GM23338 (cell line): ENCODE measurements around the gene TOM1. TPM values are rescaled to one million over a fixed set of nuclear protein-coding genes. Genes with fewer than 3 reads are reported as not detected.

Source experiments
- ATAC-seq: fragments of 200-7000 bp; cut with Tn5 transposase; 3 replicates; pipeline ENCODE4 v1.9.1; 2020
- DNase-seq: peaks from one replicate; pipeline ENCODE4 v3.0.0-alpha.2; 2015; ENCODE audit warnings: low spot score
- H2AFZ ChIP-seq: fragments of 200-600 bp; sonication (generic); 2 replicates; pipeline ENCODE4 v1.8.0; 2016; ENCODE audit warnings: antibody characterized with exemption, mild to moderate bottlenecking, moderate library complexity
- H3F3A ChIP-seq: fragments of 200-600 bp; sonication (generic); replicated peaks from 2 replicates; pipeline ENCODE4 v1.8.0; 2017; ENCODE audit warnings: antibody characterized with exemption, mixed run types, low read depth
- H3K27ac ChIP-seq: fragments of 200-600 bp; sonication (generic); 2 replicates; pipeline ENCODE4 v1.6.1; 2016; ENCODE audit warnings: low read depth
- H3K27me3 ChIP-seq: fragments of 200-600 bp; sonication (generic); 2 replicates; pipeline ENCODE4 v1.8.0; 2016; ENCODE audit warnings: mild to moderate bottlenecking, mixed run types, moderate library complexity; ENCODE audit not compliant: insufficient read depth
- H3K36me3 ChIP-seq: fragments of 200-600 bp; sonication (generic); 2 replicates; pipeline ENCODE4 v1.8.0; 2016; ENCODE audit warnings: mild to moderate bottlenecking; ENCODE audit not compliant: insufficient read depth
- H3K4me1 ChIP-seq: fragments of 200-600 bp; sonication (generic); 2 replicates; pipeline ENCODE4 v1.8.0; 2016; ENCODE audit warnings: mild to moderate bottlenecking, moderate library complexity; ENCODE audit not compliant: insufficient read depth
- H3K4me2 ChIP-seq: fragments of 200-600 bp; sonication (generic); 2 replicates; pipeline ENCODE4 v1.7.1; 2017; ENCODE audit warnings: mixed run types
- H3K4me3 ChIP-seq: fragments of 200-600 bp; sonication (generic); 2 replicates; pipeline ENCODE4 v1.6.1; 2016; ENCODE audit warnings: mixed run types
- H3K79me2 ChIP-seq: fragments of 200-600 bp; sonication (generic); replicated peaks from 2 replicates; pipeline ENCODE4 v1.8.0; 2017; ENCODE audit warnings: mild to moderate bottlenecking; ENCODE audit not compliant: insufficient read depth
- H3K9me2 ChIP-seq: fragments of 200-600 bp; sonication (generic); 2 replicates; pipeline ENCODE4 v1.8.0; 2017; ENCODE audit not compliant: insufficient read depth
- H4K20me1 ChIP-seq: fragments of 200-600 bp; sonication (generic); replicated peaks from 2 replicates; pipeline ENCODE4 v1.8.0; 2017; ENCODE audit warnings: mild to moderate bottlenecking; ENCODE audit not compliant: insufficient read depth
- H3K27ac Mint-ChIP-seq: 2 replicates; pipeline ENCODE4 v1.8.0; 2020; ENCODE audit warnings: inconsistent platforms, mild to moderate bottlenecking, moderate library complexity, mixed read lengths
- H3K27me3 Mint-ChIP-seq: 3 replicates; pipeline ENCODE4 v1.8.0; 2022; ENCODE audit warnings: low read depth, mild to moderate bottlenecking, moderate library complexity, mixed read lengths, inconsistent platforms; ENCODE audit not compliant: insufficient read depth, poor library complexity
- H3K36me3 Mint-ChIP-seq: 3 replicates; pipeline ENCODE4 v1.8.0; 2021; ENCODE audit warnings: low read depth, mild to moderate bottlenecking, inconsistent platforms, moderate library complexity, mixed read lengths
- H3K4me1 Mint-ChIP-seq: 3 replicates; pipeline ENCODE4 v1.8.0; 2020; ENCODE audit warnings: mild to moderate bottlenecking, inconsistent platforms, mixed read lengths
- H3K4me3 Mint-ChIP-seq: 3 replicates; pipeline ENCODE4 v1.8.0; 2021; ENCODE audit warnings: moderate library complexity, mild to moderate bottlenecking, inconsistent platforms, mixed read lengths
- H3K9me3 Mint-ChIP-seq: 3 replicates; pipeline ENCODE4 v1.8.0; 2020; ENCODE audit warnings: moderate library complexity, mild to moderate bottlenecking, inconsistent platforms, mixed read lengths
- CREB1 ChIP-seq: fragments of 250-450 bp; sonication (Bioruptor Pico); IDR thresholded peaks from 2 replicates; pipeline ENCODE4 v1.5.0; 2020; ENCODE audit warnings: low read depth, mild to moderate bottlenecking, moderate library complexity
- CTCF ChIP-seq, 2 experiments: fragments of 200-600 bp in 1 of 2; sonication (generic) in 1 of 2; conservative IDR thresholded peaks; 2 replicates each; pipeline versions ENCODE4 v1.5.1 to v1.6.1; 2016 to 2017; ENCODE audit warnings: antibody characterized with exemption in 2 of 2, low read depth in 2 of 2, mild to moderate bottlenecking in 2 of 2, moderate library complexity in 1 of 2
- EZH2 ChIP-seq: fragments of 200-600 bp; sonication (generic); IDR thresholded peaks from one replicate; pipeline ENCODE4 v1.8.0; 2017; ENCODE audit warnings: antibody characterized with exemption, mild to moderate bottlenecking, low read depth; ENCODE audit not compliant: unreplicated experiment
- EZH2phosphoT487 ChIP-seq: fragments of 200-600 bp; sonication (generic); IDR thresholded peaks from one replicate; pipeline ENCODE4 v1.8.1; 2018; ENCODE audit warnings: antibody characterized with exemption; ENCODE audit not compliant: unreplicated experiment
- JUNB ChIP-seq: IDR thresholded peaks from one replicate; pipeline ENCODE4 v1.6.1; 2016; ENCODE audit warnings: antibody characterized with exemption; ENCODE audit not compliant: unreplicated experiment
- NANOG ChIP-seq: IDR thresholded peaks from 2 replicates; pipeline ENCODE4 v1.6.1; 2016; ENCODE audit warnings: antibody characterized with exemption, borderline replicate concordance
- POLR2AphosphoS5 ChIP-seq: IDR thresholded peaks from 2 replicates; pipeline ENCODE4 v1.6.1; 2016; ENCODE audit warnings: antibody characterized with exemption, low read depth
- REST ChIP-seq: IDR thresholded peaks from one replicate; pipeline ENCODE4 v1.6.1; 2018; ENCODE audit warnings: antibody characterized with exemption; ENCODE audit not compliant: unreplicated experiment
- STAT1 ChIP-seq: IDR thresholded peaks from one replicate; pipeline ENCODE4 v1.6.1; 2016; ENCODE audit warnings: antibody characterized with exemption; ENCODE audit not compliant: unreplicated experiment
- ZNF114 ChIP-seq: fragments of 250-450 bp; sonication (Bioruptor Pico); IDR thresholded peaks from 2 replicates; pipeline ENCODE4 v1.5.0; 2020; ENCODE audit warnings: mild to moderate bottlenecking, moderate library complexity
- polyA plus RNA-seq: library from polyadenylated mRNA; unstranded; fragments of >200 nt; fragmentation: Nextera tagmentation; extraction: Ambion mirVana; gene quantifications from 2 replicates; pipeline ENCODE4 v1.2.1, GENCODE V29; 2016
- total RNA-seq: library from RNA; depleted of rRNA; stranded (reverse); fragments of >200 nt; shearing (Covaris generic); gene quantifications from 2 replicates; pipeline ENCODE4 v1.2.3, GENCODE V29; 2014
- TF ChIP-seq, protein P1 (sequence below): IDR thresholded peaks from 2 replicates; pipeline ENCODE4 v1.6.1; 2016; ENCODE audit warnings: antibody characterized with exemption
- TF ChIP-seq, protein P2 (sequence below): fragments of 250-450 bp; sonication (Bioruptor Pico); IDR thresholded peaks from 2 replicates; pipeline ENCODE4 v1.5.0; 2020; ENCODE audit warnings: mild to moderate bottlenecking, moderate library complexity

Gene TOM1
- total and polyA plus RNA-seq, 2 experiments from 2014 or later: 10.9 to 17.8 TPM

- H3K4me3 ChIP-seq: no peak overlapping the region
- H4K20me1 ChIP-seq: peaks cover 22% of the 10 kb centered on the region; the same call in 1 of the 2 replicates
- peaks cover 24% of the 10 kb centered on the region for H3K79me2 ChIP-seq
- peaks cover 63% of the 10 kb centered on the region for H3K36me3 ChIP-seq
- peaks cover 4% of the 10 kb centered on the region; the same call in 1 of the 2 replicates for H3F3A ChIP-seq
- ATAC-seq (no peak), DNase-seq (no peak)
- peaks cover 3% of the 10 kb centered on the region; the same call in 1 of the 3 replicates for H3K9me3 Mint-ChIP-seq
- H3K4me1 Mint-ChIP-seq: no peaks in the 10 kb centered on the region
- H3K4me1 ChIP-seq: no peaks in the 10 kb centered on the region
- H3K4me2 ChIP-seq: no peak overlapping the region
- H3K27ac Mint-ChIP-seq: no peak overlapping the region
- no peak overlapping the region for H3K27ac ChIP-seq
- peaks cover 68% of the 10 kb centered on the region for H3K36me3 Mint-ChIP-seq
- H3K27me3 ChIP-seq: no peaks in the 10 kb centered on the region
- H2AFZ ChIP-seq: no peak overlapping the region
- TF ChIP-seq CREB1 (CRISPR knock-in tag) (no peak), STAT1 (no peak), EZH2 (no peak), JUNB (no peak), EZH2phosphoT487 (no peak), REST (no peak), POLR2AphosphoS5 (no peak), NANOG (no peak), ZNF114 (CRISPR knock-in tag) (no peak), CTCF (conservative IDR thresholded peaks at IDR 0.05; ENCODE audit: low read depth in 2 of 2) (no peak)
- TF ChIP-seq, protein P1, sequence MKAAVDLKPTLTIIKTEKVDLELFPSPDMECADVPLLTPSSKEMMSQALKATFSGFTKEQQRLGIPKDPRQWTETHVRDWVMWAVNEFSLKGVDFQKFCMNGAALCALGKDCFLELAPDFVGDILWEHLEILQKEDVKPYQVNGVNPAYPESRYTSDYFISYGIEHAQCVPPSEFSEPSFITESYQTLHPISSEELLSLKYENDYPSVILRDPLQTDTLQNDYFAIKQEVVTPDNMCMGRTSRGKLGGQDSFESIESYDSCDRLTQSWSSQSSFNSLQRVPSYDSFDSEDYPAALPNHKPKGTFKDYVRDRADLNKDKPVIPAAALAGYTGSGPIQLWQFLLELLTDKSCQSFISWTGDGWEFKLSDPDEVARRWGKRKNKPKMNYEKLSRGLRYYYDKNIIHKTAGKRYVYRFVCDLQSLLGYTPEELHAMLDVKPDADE: no peak
- TF ChIP-seq, protein P2, sequence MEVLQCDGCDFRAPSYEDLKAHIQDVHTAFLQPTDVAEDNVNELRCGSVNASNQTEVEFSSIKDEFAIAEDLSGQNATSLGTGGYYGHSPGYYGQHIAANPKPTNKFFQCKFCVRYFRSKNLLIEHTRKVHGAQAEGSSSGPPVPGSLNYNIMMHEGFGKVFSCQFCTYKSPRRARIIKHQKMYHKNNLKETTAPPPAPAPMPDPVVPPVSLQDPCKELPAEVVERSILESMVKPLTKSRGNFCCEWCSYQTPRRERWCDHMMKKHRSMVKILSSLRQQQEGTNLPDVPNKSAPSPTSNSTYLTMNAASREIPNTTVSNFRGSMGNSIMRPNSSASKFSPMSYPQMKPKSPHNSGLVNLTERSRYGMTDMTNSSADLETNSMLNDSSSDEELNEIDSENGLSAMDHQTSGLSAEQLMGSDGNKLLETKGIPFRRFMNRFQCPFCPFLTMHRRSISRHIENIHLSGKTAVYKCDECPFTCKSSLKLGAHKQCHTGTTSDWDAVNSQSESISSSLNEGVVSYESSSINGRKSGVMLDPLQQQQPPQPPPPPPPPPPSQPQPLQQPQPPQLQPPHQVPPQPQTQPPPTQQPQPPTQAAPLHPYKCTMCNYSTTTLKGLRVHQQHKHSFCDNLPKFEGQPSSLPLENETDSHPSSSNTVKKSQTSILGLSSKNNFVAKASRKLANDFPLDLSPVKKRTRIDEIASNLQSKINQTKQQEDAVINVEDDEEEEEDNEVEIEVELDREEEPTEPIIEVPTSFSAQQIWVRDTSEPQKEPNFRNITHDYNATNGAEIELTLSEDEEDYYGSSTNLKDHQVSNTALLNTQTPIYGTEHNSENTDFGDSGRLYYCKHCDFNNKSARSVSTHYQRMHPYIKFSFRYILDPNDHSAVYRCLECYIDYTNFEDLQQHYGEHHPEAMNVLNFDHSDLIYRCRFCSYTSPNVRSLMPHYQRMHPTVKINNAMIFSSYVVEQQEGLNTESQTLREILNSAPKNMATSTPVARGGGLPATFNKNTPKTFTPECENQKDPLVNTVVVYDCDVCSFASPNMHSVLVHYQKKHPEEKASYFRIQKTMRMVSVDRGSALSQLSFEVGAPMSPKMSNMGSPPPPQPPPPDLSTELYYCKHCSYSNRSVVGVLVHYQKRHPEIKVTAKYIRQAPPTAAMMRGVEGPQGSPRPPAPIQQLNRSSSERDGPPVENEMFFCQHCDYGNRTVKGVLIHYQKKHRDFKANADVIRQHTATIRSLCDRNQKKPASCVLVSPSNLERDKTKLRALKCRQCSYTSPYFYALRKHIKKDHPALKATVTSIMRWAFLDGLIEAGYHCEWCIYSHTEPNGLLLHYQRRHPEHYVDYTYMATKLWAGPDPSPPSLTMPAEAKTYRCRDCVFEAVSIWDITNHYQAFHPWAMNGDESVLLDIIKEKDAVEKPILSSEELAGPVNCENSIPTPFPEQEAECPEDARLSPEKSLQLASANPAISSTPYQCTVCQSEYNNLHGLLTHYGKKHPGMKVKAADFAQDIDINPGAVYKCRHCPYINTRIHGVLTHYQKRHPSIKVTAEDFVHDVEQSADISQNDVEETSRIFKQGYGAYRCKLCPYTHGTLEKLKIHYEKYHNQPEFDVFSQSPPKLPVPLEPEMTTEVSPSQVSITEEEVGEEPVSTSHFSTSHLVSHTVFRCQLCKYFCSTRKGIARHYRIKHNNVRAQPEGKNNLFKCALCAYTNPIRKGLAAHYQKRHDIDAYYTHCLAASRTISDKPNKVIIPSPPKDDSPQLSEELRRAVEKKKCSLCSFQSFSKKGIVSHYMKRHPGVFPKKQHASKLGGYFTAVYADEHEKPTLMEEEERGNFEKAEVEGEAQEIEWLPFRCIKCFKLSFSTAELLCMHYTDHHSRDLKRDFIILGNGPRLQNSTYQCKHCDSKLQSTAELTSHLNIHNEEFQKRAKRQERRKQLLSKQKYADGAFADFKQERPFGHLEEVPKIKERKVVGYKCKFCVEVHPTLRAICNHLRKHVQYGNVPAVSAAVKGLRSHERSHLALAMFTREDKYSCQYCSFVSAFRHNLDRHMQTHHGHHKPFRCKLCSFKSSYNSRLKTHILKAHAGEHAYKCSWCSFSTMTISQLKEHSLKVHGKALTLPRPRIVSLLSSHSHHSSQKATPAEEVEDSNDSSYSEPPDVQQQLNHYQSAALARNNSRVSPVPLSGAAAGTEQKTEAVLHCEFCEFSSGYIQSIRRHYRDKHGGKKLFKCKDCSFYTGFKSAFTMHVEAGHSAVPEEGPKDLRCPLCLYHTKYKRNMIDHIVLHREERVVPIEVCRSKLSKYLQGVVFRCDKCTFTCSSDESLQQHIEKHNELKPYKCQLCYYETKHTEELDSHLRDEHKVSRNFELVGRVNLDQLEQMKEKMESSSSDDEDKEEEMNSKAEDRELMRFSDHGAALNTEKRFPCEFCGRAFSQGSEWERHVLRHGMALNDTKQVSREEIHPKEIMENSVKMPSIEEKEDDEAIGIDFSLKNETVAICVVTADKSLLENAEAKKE (CRISPR knock-in tag): no peak
- no peak overlapping the region for H3K4me3 Mint-ChIP-seq
- no peaks in the 10 kb centered on the region for H3K27me3 Mint-ChIP-seq
- no peaks in the 10 kb centered on the region for H3K9me2 ChIP-seq
Observed at GRCh38 chr22:35269630-35270029, 30.1 kb upstream of the TOM1 start.
